Dermis microvascular lymphatic vessel endothelial cell (primary cell): ENCODE results near the gene LIPF. TPM values are rescaled to one million over a fixed set of nuclear protein-coding genes. Genes with fewer than 3 reads are reported as not detected.
"Not testable (repeated sequence)": the region's sequence is repeated elsewhere in the genome, so short reads cannot be mapped to it uniquely, and the experiment has no call there.

Source experiments
- DNase-seq, 2 donors: peaks; one replicate each; pipeline versions ENCODE4 v3.0.0 to v3.0.0-alpha.2; 2010; ENCODE audit warnings: low read depth in 2 of 2
- total RNA-seq: library from RNA; depleted of rRNA; stranded (reverse); fragments of >200 nt; gene quantifications from 2 replicates; pipeline ENCODE4 v1.2.1, GENCODE V29; 2014

The LIPF gene, protein sequence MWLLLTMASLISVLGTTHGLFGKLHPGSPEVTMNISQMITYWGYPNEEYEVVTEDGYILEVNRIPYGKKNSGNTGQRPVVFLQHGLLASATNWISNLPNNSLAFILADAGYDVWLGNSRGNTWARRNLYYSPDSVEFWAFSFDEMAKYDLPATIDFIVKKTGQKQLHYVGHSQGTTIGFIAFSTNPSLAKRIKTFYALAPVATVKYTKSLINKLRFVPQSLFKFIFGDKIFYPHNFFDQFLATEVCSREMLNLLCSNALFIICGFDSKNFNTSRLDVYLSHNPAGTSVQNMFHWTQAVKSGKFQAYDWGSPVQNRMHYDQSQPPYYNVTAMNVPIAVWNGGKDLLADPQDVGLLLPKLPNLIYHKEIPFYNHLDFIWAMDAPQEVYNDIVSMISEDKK
- not detected in 2 replicates for total RNA-seq

DNA sequence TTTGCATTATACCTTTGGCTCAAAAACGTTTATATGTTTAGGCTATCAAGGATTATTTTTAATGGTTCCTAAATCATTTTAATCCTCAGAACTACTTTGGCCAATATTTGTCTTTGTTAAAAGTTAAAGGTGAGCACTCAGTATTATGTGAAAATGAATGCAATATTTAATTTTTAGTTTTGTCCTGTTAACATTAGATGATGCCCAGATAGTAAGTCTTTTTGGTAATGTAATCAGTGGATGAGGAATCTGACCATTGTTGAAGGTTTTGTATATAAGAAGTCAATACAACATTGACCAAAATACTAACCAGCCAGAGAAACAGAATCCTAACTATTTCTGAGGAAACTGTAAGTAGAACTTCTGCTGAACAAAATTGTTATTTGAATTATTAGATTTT lies at the start of gene LIPF:
Gene LIPF (plus strand): TSS at position 301 of the 400 bp plus-strand sequence. CDS start 2,856 bp downstream, outside the sequence.
- no peak for DNase-seq

DNA sequence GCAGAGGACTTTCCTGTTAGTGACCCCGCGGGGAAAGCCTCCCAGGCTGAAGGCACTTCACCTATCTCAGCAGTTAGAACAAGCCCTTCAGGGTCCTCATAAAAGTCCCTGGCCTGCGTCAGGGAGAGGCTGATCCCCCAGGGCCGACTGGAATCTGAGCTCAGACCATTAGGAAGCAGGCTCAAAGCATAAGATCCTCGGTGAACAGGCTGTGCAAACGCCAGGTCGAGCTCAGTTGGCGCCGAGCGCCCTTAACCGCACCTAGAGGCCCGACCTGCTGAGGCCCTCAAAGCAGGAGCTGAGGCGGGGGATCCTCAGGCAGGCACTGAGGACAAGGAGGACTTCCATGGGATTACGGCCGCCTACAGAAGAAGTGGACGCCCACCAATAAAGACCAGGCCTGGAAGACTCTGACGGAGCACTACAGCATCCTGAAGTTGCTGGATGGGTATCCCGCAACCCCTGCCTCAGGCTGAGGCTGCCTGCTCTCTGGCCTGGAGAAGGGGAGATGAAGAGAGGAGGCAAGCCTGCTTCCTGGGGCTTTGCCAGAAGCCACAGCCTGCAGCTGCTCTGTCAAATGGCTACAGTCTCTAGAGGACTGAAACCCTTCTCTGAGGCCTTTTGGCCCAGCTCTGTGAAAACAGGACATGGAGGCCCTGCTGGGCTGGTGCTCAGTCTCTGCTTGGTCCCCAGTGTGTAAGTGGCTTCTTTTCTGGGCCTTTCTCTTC lies 47.8 kb upstream of the LIPF start:
- DNase-seq, result no peak

DNA sequence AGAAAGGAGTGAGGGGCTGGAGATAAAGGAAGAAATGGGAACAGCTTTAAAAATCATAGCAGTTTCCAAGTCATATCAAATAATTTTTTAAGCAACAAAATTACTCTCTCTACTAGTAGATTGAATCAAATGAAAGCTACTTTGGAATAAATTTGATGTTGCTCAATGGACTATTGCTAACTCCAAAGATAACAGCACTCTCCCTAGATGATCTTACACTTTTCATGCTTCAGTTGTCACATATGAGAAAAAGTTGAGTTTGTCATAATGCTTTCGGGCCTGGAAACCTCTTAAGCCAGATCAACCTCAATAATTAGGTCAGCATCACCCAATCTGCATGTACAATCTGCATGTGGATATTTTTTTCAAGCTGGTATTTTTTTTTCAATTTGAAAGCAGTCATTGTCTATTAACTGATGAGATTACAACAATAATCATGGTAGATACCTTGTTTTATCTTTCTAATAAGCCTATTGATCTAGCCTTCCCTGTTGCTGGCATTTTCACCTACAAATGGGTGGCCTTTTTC lies 46.4 kb upstream of the LIPF start:
- DNase-seq, result no peak

DNA sequence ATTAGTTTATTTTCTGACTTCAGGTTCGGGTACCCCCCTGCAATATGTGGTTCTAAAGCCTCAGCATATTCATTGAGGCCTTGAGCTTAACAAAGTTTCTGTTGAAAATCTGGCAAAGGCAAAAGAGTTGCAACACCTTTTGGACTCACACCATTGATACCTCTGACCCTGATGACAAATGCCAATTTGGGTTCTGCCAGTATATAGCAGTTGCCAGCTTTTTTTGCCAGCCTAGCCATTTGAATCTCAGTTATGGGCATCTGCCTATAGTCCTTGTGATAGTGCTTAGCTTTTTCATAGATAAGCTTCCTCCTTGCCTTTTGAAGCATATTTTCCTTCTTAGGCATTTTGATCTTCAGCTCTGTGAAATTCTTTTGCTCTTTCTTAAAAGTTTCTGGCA lies 45.7 kb upstream of the LIPF start:
- DNase-seq, result no peak

DNA sequence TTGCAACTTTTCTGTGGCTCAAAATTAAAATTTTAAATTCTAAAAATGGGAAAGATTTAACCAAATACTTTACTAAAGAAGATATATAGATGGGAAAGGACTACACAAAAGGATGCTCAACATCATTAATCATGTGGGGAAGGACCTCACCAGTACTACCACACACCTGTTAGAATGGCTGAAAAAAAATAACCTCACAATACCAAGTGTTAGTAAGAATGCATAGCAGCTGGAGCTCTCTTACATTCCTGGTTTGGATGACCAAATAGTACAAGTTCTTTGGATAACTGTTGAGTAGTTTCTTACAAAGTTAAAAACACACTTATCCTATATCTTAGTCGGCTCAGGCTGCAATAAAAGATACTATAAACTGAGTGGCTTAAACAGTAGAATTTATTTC lies 43.8 kb upstream of the LIPF start:
- DNase-seq, result no peak

DNA sequence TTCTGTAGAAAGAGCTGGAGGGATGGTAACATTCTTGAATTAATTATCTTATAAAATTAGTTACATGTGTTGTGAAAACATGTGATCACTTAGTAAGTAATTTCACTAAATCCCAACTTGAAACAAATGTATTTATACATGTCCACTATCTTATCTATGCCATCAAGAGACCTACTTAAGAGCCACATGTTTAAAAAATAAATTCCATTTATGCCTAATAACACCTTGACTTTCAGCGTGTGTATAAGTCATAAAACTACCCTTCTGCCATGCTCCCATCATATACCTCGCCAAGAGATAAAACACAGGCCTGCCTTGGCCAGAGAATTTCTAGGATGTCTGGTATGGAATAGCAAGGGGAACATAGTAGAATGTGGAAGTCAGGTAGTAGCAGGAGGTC lies 40.4 kb upstream of the LIPF start:
- DNase-seq, result no peak

DNA sequence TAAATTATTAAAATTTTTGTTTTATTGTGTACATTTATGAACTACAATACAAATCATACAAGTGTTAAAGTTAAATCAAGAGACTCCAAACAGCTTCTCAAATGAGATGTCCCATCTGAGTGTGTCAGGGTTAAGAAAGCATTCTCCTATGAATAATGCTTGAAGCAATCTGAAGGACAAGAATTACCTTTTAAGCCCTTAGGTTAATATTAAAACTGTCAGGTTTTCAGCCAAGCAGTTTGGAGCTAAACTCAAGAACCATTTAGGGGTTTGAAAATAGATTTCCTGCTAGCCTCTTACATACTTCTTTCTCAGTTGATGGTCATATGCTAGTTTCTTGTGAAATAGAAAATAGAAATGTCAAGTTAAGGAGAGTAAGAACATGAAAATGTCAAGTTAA lies 39.4 kb upstream of the LIPF start:
- no peak for DNase-seq

DNA sequence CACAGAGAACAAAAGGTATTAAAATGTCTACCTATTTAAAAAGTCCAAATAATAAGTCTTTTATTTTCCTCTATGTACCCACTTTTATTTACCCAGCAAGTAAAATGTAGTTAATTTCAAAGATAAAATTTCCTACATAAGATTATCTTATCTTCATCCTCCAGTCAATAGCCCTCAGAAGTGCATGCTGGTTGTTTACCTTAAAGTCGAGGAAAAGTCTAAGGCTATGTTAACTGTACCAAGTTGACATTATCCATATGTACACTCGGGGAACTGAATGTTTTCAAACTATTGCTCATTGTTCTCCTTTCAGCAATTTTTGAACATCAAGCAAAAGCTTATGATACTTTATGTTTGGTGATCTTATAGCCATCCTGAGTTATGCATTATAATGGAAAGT lies 24.1 kb upstream of the LIPF start:
- no peak for DNase-seq

DNA sequence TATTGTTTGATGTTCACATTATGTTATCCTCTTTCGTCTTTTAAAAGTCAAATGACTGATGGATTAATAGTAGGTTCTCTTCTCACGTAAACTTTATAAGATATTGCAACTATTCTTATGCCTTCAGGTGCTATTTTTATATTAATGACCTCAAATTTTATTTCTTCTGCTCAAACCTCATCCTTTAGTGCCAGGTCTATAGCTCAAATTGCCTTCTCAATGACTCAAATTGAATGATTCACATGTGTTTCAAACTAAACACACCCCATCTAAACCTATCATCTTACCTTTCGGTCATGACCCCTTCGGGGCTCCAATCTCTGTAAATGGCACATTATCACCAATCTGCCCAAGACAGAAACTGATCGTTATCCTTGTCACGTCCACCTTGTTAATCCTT lies 22.0 kb upstream of the LIPF start:
- no peak for DNase-seq

DNA sequence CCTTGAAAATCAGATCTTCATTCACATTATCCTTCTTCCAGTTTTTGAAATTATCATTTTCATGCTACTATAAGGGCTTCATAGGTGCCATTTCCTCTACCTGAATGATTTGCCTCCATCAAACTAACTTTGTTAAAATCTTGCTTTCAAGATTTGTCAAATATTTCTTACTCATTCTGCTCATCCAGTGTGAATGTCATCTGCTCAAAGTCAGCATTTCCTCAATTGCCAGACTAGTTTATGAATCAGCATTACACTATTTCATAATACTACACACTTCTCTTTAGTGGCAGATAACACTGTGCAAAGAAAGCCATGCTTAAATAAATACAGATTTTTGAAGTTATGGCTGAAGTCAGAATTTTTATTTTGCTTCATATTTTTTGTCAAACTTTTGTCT lies 21.3 kb upstream of the LIPF start:
- DNase-seq, result no peak

DNA sequence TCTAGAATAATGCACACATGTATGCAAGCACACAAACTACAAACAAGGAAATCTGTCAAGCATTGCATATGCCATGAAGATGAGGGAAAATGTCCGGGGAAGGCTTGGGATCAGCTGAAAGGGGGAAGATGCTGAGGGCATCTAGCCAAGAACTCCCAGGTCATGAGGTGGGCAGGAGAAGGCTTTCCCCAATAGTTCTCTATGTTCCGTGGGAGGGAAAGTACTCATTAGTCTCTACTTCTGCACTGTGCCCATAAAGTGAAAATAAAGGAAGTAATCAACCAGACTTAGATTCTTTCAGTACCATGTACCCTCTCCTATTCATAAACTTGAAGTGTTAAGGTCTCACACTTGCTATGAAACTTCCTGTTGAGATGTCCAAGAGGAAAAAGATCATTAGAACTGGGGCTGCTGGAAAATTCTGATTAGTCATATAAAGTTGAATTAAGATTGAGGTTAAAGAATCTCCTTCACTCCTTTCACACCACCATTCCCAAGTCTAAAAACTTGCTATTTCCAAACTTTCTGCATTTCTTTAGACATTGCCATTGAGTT lies 17.1 kb upstream of the LIPF start:
- peak in 1 of 2 donors; percentile 34 for DNase-seq

DNA sequence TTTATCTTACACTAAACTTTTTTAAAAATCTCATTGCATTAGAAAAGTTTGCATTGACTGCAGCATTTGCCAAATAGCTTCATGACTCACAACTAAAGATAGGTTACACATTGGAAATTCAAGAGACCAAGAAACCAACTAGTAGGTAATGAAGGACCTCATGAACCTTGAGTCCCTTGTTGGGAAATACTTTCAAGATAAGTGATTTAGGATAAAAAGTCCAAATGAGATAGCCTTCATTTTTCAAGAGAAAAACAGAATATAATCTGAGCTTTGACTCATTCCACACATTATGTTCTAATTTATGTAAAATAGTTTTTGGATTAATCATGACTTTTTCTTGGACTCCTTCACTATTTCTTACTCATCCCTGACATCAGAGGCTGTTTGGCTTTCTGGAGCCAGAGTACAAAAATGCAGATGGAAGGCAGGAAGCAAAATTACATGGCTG lies 13.1 kb upstream of the LIPF start:
- DNase-seq, result peak in 1 of 2 donors; percentile 51

DNA sequence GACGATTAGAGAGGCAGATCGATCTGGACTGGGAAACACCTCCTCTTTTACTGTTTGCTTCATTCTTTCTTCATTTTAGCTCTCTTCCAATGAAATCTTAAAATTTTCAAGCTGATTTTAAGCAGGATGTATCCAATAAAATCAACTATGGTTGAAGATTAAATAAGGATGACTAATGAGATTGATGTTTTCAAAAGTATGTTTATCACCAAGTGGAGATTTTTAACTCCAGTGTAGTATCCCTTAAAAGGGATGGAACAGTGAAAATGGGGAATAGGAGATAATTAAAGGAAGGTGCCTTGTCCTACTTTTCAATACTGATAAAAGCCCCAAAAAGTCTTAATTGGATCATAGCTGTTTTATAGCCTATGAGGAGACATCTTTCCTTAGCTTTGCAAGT lies 11.6 kb upstream of the LIPF start:
- DNase-seq, result no peak

DNA sequence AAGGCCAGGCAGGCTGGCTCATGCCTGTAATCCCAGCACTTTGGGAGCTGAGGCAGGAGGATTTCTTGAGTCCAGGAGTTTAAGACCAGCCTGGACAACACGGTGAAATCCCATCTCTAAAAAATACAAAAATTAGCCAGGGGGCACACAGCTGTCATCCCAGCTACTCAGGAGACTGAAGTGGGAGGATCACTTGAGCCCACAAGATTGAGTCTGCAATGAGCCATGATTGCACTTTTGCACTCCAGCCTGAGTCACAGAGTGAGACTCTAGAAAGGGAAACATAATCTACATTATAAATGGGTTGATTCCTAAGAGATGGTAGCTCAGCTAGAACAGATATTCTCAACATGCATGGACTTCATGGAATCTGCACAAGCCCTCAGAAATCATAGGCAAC lies 6.3 kb upstream of the LIPF start:
- no peak for DNase-seq

DNA sequence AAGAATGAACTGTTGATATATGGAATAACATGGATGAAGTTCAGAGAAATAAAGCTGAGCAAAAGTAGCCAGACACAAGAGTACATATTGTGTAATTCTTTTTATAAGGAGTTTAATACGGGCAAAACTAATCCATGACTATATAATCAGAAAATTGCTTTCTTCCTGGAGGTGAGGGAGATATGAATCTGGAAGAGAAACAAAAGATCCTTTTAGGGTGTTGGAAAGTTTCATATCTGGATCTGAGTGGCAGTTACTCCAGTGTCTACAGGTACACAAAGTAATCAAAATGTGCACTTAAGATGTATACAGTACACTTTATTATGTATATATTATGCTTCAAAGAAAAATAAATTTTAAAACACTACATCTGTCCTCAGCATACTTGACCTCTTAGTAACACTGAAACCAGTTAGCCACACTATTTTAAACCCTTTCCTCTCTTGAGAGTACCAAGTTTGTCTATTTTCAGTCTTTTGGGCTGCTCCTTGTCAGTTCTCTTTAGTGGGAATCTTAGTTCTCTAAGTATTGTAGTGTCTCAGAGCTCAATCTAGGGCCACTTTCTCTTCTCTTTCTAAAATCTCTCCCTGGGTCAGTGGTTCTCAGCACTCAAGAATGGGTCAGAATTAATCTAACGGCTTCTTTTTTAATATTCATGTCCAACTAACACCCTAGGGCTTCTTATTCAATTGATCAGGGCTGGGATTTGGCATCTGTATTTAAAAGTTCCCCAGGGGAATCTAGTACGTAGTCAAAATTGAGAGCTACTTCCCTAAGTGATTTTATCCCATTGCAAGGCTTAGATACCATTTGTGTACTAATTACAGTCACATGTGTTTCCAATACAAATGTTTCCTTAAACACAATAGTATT lies 4.3 kb upstream of the LIPF start:
- DNase-seq, result no peak

DNA sequence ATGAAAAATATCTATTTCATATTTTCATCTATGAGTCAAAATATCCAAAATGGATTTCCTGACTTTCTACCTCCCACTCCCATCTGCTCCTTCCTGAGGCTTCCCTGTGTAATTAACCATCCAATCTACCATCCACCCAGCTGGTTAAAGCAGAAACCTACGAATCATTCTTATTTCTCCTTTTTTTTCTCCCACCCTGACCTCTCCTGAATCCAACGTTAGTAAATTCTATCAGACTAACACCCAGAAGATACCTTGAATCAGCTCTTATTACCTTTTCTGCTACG lies 3.7 kb upstream of the LIPF start:
- peak; percentile 2 to 5 for DNase-seq

DNA sequence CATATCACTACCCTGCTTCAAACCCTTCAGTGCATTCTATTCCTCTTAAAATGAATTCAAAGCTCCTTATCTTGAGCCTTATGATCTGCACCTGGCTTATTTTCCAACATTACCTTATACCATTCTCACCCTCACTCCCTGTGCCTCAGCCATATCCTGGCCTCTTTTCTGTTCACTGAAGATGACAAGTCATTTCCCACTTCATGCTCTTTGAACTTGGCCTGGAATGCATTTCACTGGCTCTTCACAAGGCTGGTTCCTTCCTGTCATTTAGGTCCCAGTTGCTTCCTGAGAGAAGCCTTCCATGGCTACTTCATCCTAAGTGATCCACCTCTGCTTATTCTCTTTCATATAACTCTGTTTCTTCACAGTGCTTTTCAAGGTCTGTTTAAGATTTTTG lies 3.2 kb upstream of the LIPF start:
- DNase-seq, result peak in 1 of 2 donors; percentile 17

DNA sequence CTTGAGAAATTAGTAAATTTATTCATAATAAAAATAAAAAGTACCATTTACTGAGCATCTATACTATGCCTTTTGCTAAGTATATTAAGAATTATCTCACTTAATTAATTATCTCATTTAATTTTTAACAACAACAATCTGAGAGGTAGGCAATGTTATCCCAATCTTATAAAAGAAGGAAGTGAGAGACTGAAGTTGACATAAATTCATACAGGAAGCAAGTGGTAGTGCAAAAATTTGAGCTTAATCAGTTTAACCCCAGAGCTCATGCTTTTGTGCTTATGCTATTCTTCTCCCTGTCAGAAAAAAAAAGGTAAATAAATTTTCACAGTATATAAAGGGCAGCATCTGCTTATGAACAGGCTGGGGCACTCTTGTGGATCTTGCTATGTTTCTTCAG lies 2.7 kb upstream of the LIPF start:
- no peak for DNase-seq

DNA sequence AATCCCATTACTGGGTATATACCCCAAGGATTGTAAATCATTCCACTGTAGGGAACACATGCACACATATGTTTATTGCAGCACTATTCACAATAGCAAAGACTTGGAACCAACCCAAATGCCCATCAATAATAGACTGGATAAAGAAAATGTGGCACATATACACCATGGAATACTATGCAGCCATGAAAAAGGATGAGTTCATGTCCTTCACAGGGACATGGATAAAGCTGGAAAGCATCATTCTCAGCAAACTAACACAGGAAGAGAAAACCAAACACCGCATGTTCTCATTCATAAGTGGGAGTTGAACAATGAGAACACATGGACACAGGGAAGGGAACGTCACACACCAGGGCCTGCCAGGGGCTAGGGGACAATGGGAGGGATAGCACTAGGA lies 1.1 kb upstream of the LIPF start:
- DNase-seq, result not testable (repeated sequence)

DNA sequence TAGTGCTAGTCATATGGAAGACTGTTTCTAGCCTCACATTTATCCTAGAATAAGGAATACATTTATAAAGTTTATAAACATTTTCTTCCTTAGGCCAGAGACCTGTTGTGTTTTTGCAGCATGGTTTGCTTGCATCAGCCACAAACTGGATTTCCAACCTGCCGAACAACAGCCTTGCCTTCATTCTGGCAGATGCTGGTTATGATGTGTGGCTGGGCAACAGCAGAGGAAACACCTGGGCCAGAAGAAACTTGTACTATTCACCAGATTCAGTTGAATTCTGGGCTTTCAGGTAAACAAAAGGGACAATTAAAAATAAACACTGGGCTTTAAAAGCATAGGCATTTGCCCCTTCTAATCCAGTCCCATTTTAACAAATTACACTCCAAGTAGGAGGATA lies 4.2 kb downstream of the LIPF start:
- peak in 1 of 2 donors; percentile 30 for DNase-seq

DNA sequence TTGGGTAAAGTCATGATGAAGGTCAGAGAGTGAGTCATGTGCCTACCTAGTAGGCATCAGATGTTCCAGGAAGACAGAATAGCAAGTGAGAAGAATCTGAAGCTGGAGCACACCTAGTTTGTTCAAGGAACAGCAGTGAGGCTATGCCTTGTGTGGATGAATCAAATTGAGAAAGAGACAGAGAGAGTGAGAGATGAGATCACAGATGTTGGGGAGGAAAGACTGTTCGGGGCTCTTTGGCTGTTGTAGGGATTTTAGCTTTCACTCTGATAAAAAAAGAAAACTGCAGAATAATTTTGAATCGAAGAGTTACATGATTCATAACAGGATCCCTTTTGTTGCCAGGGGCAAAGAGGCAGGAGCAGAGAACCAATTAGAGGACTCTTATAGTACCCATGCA lies 6.3 kb downstream of the LIPF start:
- DNase-seq, result no peak

DNA sequence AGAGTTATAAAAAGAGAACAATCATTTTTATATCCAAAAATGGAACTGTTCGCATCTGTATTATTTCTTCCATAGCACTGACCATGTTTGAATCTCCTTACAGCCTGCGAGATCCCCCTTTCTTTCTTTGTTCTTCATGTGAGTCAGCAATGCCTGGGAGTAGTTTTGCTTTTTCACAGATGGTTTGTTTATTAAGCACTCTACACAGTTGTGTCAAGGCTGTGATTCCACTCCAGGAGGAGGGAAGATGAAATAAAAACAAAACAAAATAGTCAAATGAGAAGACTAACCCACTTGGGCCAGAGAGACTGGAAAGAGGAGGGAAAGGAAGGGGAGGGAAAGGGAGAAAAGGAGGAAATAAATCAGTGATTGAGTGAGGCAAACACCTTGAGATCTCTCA lies 7.8 kb downstream of the LIPF start:
- no peak for DNase-seq
